Prostate gland (tissue), 2 donors: ENCODE results near the gene ADAMTS17.

Experiments
- POLR2AphosphoS5 ChIP-seq: sonication (generic); formaldehyde crosslinking; IDR thresholded peaks from one replicate; pipeline ENCODE4 v1.6.1; 2017; ENCODE audit warnings: antibody characterized with exemption
- TF ChIP-seq, protein P1 (sequence below), 4 experiments: fragments of 200-600 bp in 2 of 4; fragments of 450-650 bp in 2 of 4; sonication (generic) in 2 of 4; IDR thresholded peaks; 1 replicate in 3 of 4; 2 replicates in 1 of 4; pipeline ENCODE4 v1.5.1; 2016 to 2019; ENCODE audit warnings: antibody characterized with exemption in 4 of 4, mild to moderate bottlenecking in 2 of 4, moderate library complexity in 2 of 4

DNA sequence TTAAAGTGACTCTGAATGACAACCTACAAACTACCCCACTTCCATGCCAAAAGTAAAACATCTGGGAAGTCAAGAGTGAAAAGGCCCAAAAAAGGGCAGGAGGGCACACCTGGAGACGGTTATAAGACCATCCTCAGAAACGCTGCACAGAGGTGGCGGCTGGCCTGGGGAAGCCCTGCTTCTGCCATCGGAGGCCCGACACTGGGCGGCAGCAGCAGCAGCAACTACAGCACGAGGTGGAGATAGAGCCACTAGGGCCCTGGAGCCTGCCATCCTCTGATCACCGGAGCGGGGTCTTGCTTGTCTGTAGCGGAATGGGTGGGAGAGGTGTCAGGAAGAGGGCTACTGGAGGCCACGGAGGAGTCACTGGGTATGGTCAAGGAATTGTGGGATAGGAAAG lies 283.3 kb downstream of the ADAMTS17 start:
- TF ChIP-seq, protein P1, sequence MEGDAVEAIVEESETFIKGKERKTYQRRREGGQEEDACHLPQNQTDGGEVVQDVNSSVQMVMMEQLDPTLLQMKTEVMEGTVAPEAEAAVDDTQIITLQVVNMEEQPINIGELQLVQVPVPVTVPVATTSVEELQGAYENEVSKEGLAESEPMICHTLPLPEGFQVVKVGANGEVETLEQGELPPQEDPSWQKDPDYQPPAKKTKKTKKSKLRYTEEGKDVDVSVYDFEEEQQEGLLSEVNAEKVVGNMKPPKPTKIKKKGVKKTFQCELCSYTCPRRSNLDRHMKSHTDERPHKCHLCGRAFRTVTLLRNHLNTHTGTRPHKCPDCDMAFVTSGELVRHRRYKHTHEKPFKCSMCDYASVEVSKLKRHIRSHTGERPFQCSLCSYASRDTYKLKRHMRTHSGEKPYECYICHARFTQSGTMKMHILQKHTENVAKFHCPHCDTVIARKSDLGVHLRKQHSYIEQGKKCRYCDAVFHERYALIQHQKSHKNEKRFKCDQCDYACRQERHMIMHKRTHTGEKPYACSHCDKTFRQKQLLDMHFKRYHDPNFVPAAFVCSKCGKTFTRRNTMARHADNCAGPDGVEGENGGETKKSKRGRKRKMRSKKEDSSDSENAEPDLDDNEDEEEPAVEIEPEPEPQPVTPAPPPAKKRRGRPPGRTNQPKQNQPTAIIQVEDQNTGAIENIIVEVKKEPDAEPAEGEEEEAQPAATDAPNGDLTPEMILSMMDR (IDR thresholded peaks at IDR 0.05): no peak
- no peak for TF ChIP-seq POLR2AphosphoS5
